SW 1271 (cell line): ENCODE measurements around the gene PALLD.

Experiments used
- DNase-seq, 2 experiments: peaks; one replicate each; lab custom pipeline; 2025; lab: John Stamatoyannopoulos, UW

PALLD gene

DNA sequence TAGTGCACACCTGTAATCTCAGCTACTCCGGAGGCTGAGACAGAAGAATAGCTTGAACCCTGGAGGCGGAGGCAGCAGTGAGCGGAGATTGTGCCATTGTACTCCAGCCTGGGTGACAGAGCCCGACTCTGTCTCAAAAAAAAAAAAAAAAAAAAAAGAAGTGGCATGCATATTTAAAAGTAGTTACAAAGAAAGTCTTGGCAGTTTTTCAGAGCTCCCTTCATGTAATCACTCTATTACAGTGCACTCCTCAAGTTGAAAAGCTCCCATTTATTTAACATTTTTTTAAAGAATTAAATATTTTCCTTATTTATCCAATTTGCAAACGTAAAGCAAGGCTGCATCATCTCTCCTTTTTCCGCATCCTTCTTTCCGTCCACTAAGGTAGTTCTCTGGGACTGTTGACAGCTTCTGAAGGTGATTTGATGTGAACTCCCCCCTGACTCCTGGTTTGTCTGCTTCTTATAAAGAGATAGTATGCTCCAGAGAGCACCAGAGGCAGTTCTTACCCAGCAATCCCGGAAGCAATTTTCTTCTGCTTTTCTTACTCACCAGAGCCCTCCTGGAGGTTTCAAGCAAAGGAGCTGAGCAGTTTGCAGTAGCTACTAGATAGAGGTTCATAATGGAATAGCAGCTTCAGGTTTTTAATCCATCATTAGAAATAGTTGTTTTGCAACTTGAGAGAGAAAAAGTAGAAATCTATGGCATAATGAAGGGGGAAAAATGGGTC is 151.0 kb downstream of the PALLD start:
- no peak for DNase-seq

DNA sequence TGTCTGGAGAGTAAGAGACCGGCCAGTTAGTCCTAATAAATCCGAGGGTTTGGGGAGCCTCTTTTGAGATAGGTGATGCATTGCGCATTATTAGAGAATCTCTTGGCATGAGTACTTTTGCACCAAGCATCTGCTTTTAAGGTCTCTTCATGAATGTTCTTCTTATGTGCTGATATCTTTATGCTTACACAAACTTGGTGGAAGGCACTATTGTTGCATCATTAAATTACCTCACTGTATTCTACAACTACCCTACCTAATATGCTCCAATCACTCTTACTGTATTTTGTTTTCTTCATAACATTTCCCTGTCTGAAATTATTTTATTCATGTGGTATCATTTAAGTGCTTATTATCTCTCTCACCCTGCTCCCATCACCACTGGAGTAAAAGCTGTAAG is 151.6 kb downstream of the PALLD start:
- no peak for DNase-seq

- DNase-seq = peak; percentile 1
Observed at GRCh38 chr4:168648929-168649328, 152.1 kb downstream of the PALLD start.

DNA sequence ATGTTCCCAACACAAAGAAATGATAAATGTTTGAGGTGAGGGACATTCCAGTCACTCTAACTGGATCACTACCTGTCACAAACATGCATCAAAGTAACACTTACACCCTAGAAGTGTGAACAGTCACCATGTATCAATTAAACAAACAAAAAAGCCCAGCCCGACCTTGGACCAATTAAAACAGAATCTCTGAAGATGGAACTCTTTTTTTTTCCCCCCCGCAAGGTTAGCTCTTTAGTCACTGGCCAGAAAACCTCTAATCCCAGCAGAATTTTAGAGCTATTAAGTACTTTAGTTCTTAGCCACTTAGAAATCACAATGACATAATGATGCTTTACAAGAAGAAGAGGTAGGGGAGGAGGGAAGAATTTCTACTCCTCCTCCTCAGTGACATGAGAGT is 154.5 kb downstream of the PALLD start:
- DNase-seq = no peak

GRCh38 chr4:168651864-168652263 is 155.0 kb downstream of the PALLD start:
- DNase-seq = no peak

DNA sequence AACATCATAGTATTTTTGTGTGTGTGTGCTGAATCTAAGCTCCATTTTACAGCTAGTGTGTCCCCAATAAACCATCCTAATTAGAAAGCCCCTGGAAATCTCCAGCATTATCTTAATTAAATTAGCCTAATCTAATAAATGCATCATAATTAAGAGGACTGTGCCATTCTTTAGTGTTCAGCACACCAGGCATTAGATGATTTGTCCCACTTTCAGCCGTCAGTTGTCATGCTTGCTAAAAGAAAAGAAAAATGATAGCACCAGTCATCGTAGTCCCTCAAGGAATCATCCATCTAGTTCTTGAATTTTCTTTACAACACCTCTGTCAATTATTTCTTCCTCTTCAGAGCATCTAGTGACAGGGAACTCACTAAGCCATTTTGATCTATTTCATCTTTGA is 155.9 kb downstream of the PALLD start:
- DNase-seq = no peak

GRCh38 chr4:168654104-168654847 is 157.4 kb downstream of the PALLD start:
- DNase-seq = no peak

DNA sequence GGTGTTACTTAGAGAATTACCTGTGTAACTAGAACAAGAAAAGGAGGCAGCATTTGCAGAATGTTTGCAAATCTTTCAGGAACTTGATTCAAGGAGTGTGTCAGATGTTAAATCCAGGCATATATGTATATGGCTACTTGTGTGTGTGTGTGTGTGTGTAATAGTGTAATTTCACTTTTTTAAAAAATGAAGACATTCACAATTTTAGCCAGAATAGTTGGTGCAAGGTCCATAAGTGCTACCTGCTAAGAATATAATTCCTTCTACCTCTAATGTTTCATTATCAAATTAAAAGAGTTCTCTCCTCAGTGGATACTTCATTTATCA is 158.0 kb downstream of the PALLD start:
- DNase-seq = no peak

DNA sequence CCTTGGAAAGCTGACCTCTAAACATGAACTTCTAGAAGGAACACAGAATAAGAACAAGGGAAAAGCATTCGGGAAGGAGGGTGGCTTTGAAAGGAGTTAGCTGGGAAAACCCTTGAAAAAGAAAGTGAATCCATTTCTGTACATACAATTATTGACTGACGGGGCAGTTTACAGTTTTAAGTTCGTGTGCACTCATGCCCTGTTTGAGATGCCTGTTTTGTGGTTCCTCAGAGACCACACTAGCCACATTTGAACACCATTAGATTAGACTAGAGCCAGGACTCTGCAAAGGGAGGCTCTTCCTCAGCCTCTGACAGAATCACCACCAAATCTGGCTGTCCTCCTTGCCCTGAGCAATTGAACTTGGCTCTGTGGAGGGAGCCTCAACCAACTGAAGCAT is 158.3 kb downstream of the PALLD start:
- DNase-seq = no peak

- DNase-seq = no peak
Observed at GRCh38 chr4:168656055-168656660, 159.3 kb downstream of the PALLD start.

DNA sequence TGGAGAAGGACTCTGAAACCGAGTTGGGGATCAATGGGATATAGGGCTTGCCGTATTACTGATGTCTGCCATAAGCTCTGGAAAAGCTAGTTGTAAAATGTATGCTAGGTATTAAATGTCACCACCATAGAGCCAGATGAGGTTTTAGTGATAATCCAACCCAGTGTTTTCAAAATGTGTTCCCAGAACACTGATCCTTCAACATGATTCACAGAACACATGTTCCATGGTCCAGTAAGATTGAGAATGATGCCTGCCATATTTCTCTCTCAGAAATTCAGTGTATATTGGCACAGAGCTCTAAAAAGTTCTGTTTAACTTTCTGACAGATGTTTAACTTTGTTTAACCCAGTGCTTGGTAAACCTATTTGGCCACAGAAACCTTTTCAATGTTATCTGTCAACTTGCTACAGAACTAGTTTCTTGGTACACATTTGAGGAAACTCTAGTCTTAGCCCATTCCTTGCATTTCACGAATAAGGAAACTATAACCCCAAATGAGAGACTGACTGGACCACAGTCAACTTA is 160.2 kb downstream of the PALLD start:
- DNase-seq = no peak

GRCh38 chr4:168658751-168659150 is 161.9 kb downstream of the PALLD start:
- no peak for DNase-seq

- no peak for DNase-seq
Observed at GRCh38 chr4:168659741-168660465, 163.1 kb downstream of the PALLD start.

GRCh38 chr4:168662297-168662984 is 165.6 kb downstream of the PALLD start:
- DNase-seq = no peak

DNA sequence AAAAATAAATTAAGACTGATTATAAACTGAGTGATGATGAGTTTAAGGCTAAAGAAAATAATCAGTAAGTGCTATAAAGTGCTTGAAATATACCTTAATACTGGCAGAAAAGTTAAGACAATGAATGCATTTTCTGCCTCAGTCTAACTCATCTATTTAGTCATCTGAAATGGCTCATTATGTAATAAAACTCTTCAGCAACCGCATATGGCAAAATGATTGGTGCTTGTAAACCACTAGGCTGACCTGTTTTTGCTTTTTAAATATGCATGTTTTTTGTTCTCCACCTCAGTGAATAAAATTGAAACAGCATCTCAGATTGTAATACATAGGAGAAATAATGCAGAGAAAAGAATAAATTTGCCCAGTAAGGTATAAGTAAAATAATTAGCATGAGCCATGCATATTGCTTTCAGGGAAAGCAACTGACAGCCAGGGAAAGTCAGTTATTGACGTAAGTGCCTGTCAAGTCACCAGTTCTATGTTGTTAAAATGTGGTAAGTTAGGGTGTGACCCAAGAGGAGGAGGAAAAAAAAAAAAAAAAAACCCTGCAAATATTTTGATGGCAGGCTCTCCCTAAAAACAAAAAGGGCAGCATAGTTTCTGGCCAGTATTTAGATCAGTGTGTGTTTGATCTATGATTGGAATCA is 167.5 kb downstream of the PALLD start:
- DNase-seq = no peak

GRCh38 chr4:168666531-168666930 is 169.7 kb downstream of the PALLD start:
- no peak for DNase-seq

DNA sequence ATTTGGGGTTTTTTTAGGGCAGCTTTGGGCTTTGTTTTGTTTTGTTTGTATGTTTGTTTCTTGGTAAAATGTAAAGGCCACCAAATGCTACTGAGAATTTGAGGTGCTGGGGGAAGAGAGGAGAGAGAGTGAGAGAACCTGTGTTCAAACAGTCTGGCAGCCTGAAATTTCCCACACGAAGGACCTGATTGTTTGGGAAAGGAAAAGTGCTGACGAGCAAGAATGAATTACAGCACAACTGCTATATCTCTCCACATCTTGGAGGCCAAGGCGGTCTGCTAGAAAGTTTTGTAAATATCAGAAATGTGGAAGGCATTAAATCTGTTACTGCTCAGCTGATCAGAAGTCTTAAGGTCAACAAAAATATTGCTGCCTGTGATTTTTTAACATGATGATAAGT is 170.5 kb downstream of the PALLD start:
- no peak for DNase-seq

GRCh38 chr4:168667921-168668320 is 171.1 kb downstream of the PALLD start:
- no peak for DNase-seq

- DNase-seq = no peak
Observed at GRCh38 chr4:168673476-168673875, 176.6 kb downstream of the PALLD start.

DNA sequence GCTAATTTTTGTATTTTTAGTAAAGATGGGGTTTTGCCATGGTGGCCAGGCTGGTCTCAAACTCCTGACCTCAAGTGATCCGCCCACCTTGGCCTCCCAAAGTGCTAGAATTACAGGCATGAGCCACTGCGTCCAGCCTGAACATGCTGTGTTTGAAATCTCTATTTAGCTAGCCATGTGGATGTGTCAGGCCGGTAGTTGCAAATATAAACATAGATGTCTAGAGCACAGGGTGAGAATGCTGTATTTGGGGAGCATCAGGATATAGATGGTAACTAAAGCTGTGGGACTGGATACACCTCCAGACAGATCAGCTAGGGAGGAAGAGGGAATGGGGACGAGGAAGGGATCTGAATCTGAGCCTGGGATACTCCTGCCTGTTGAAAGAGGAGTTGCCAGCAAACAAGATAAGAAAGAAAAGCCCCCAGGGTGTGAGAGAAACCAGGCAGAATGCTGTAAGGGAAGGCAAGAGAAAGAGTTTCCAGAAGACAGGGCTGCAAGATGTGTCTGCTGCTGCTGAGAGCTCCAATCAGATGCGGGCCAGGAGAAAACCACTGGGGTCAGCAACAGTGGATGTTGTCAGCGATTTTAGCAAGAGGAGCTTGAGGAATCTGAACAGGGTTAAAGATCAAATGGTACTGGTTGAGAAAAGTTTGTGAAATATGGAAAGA is 177.4 kb downstream of the PALLD start:
- no peak for DNase-seq

GRCh38 chr4:168674866-168675265 is 178.0 kb downstream of the PALLD start:
- DNase-seq = no peak
